CD4-positive, alpha-beta T cell treated with Interleukin-12 subunit alpha and Interleukin-12 subunit beta, for 1 hour (primary cell): ENCODE measurements around the gene MAP1B.

ENCODE experiments used
- DNase-seq: peaks from one replicate; pipeline ENCODE4 v3.0.0-alpha.2; 2020

The MAP1B gene

DNA sequence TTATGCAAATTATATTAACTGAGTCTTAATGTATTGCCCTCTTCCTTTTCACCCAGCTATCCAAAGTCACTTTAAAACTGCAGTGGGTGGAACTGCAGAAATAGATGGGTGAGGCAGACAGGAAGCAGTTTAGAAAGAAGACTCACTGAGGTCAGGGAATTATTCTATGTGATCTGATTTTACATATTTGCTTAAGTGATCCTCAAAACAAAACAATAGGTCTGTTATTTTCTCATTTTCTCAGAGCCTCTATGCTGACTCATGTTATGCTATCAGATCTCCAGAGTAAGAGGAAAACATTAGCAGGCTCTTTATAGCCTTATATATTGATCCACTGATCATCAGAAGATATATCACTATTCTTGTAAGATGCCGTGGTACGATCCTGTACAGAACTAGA, 149.3 kb downstream of the MAP1B start:
- no peak for DNase-seq
